Cerebellar nuclear complex (tissue), 1 donor: ENCODE data around the gene NRXN3.

Experiments used
- DNase-seq, 2 experiments: peaks; one replicate each; lab custom pipeline; 2025; lab: John Stamatoyannopoulos, UW

The NRXN3 gene

GRCh38 chr14:78637489-78637888 lies 467.3 kb downstream of the NRXN3 start:
- no peak for DNase-seq

GRCh38 chr14:78637908-78638475 lies 467.8 kb downstream of the NRXN3 start:
- DNase-seq: no peak

- DNase-seq: no peak
Measured at GRCh38 chr14:78638926-78639325, 468.8 kb downstream of the NRXN3 start.

- DNase-seq: no peak
Measured at GRCh38 chr14:78644824-78645559, 474.8 kb downstream of the NRXN3 start.

- no peak for DNase-seq
Measured at GRCh38 chr14:78652727-78653126, 482.6 kb downstream of the NRXN3 start.

GRCh38 chr14:78653173-78653572 lies 483.0 kb downstream of the NRXN3 start:
- DNase-seq: no peak

- DNase-seq: no peak
Measured at GRCh38 chr14:78657451-78657850, 487.3 kb downstream of the NRXN3 start.

- DNase-seq: no peak
Measured at GRCh38 chr14:78664841-78665240, 494.7 kb downstream of the NRXN3 start.

- no peak for DNase-seq
Measured at GRCh38 chr14:78666336-78667056, 496.3 kb downstream of the NRXN3 start.

GRCh38 chr14:78667141-78667540 lies 497.0 kb downstream of the NRXN3 start:
- DNase-seq: no peak

- DNase-seq: no peak
Measured at GRCh38 chr14:78673845-78674244, 503.7 kb downstream of the NRXN3 start.

- DNase-seq: no peak
Measured at GRCh38 chr14:78674820-78675219, 504.6 kb downstream of the NRXN3 start.

- no peak for DNase-seq
Measured at GRCh38 chr14:78683206-78683605, 513.0 kb downstream of the NRXN3 start.

GRCh38 chr14:78683981-78684380 lies 513.8 kb downstream of the NRXN3 start:
- DNase-seq: no peak

GRCh38 chr14:78688503-78688902 lies 518.3 kb downstream of the NRXN3 start:
- no peak for DNase-seq

- no peak for DNase-seq
Measured at GRCh38 chr14:78690836-78691235, 520.7 kb downstream of the NRXN3 start.

GRCh38 chr14:78697341-78697740 lies 527.2 kb downstream of the NRXN3 start:
- DNase-seq: no peak

GRCh38 chr14:78698991-78699390 lies 528.8 kb downstream of the NRXN3 start:
- no peak for DNase-seq

- DNase-seq: no peak
Measured at GRCh38 chr14:78700236-78700635, 530.1 kb downstream of the NRXN3 start.

- no peak for DNase-seq
Measured at GRCh38 chr14:78701246-78701645, 531.1 kb downstream of the NRXN3 start.

GRCh38 chr14:78704965-78705364 lies 534.8 kb downstream of the NRXN3 start:
- no peak for DNase-seq

- no peak for DNase-seq
Measured at GRCh38 chr14:78705989-78706388, 535.8 kb downstream of the NRXN3 start.
